ENCODE results near the gene UBE3A.

Gene UBE3A

DNA sequence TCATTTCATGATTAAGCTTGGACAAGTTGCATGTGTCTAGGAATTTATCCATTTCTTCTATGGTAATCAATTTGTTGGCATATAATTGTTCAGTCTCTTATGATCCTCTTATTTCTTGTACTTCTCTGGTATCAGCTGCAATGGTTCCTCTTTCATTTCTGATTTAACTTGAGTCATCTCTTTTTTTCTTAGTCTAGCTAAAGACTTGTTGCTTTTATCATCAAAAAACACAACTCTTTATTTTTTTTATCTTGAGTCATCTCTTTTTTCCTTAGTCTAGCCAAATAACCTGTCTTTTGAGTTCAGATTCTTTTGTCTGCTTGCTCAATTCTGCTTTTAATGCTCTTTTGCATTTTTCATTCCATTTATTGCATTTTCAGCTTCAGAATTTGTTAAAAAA is 37.3 kb downstream of the UBE3A start:
- DNase-seq, result no peak

DNA sequence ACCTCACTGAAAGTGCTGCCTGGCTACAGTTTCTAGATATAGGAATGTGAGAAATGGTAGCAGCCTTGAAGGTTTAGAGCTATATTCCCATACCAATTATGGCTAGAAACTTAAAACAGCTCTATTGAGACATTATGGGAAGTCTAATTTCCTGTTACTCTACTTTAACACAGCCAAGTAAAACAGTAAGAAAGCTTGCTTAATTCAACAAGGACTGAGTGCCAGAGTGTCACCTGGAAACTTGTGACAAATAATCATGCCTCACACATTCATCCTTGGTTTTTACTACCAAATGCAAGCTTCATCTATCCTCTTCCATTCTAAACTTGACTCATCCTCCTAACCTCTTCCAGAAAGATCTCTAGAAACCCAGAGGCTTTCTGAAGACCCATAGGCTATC is 41.7 kb downstream of the UBE3A start:
- DNase-seq, result no peak

DNA sequence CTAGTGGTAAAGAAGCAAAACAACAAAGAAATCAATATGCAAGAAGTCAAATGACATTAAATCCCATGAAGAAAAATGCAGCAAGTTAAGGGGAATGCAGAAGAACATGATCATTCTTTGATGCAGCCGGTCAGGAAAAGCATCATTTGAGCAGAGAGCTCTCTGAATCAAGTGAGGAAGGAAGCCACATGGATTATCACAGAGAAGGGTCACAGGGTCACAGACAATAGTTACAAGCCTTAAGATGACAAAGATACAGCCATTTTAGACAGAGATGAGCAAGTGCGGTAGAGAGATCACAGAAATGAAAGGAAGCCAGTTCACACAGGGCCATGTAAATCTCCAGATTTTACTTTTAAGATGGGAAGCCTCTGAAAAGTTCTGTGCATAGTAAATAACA is 43.9 kb downstream of the UBE3A start:
- no peak for DNase-seq

DNA sequence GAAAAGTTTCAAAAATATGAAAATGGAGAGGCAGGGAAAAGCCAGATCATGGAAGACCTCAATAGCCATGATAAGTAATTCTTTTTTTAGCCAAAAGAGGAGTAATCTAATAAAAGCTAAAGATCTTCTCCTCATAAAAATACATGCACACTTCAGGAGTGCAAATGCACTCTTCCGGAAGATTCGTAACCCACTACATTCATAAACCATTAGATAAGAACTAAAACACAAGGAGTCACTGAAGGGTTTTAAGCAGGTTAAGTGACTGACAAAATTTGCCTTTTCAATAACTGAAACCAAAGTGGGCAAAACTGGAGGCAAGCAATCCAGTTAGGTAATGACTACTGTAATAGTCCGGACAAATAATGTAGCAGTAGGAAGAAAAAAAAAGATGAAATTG is 46.0 kb downstream of the UBE3A start:
- DNase-seq, result no peak

GRCh38 chr15:25391971-25392721 is 46.7 kb downstream of the UBE3A start:
- DNase-seq, result no peak

DNA sequence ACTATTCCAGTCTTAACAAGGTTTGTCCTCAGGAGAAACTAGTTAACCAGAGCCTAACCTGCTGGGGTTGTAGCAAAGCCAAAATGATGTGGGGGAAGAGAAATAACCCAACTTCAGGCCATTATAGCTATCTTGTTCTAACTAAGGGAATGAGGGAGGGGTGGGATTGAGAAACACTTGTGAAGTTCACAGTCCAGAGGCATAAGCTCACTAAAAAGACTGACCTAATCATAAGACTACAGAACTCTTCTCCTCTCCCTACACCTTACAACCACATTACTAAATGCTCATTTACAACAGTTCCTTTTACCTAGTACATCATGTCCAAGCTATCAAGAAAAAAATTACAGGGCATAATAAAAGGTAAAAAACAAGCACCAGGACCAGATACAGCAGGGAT is 52.8 kb downstream of the UBE3A start:
- DNase-seq, result no peak

GRCh38 chr15:25381579-25381978 is 57.2 kb downstream of the UBE3A start:
- DNase-seq, result no peak

GRCh38 chr15:25378501-25378901 is 60.3 kb downstream of the UBE3A start:
- no peak for DNase-seq

- no peak for DNase-seq
Observed at GRCh38 chr15:25375557-25375956, 63.3 kb downstream of the UBE3A start.

DNA sequence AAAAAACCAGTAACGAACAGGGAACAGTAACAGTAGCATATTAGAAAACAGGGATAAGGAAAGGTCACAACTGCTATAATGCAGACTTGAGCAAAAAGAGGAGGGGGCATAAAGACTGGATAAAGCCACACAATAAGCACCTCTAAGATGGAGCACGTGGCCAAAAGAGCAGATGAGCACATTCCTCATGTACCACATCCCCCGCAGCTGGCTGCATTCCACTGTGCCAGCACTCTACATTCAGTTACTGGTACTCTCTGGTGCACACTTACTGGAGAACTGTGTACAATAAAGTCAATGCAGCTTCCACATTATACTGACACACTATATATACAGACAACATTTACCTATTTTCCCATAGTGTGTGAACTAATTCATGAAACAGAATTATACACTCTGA is 64.7 kb downstream of the UBE3A start:
- DNase-seq, result no peak

DNA sequence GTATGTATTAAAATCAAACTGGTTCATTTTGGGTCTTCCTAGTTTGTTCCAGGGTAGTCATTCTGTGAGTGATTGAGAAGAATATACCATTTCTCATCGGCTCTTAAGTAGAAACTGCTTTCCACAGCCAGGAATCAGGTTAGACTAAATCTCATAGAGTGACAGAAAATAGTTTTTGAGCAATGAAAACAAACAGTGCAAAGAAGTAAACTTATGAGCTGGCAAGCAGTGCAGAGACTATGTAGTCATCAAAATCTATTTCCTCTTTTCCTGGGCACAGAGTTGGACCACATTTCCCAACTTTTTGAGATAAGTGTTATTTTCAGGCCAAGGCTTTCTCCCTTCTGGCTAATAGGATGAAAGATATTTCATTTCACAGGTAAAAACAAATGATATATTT is 66.5 kb downstream of the UBE3A start:
- no peak for DNase-seq

- DNase-seq, result no peak
Observed at GRCh38 chr15:25368850-25369249, 70.0 kb downstream of the UBE3A start.

GRCh38 chr15:25366058-25366457 is 72.8 kb downstream of the UBE3A start:
- DNase-seq, result no peak

- DNase-seq, result no peak
Observed at GRCh38 chr15:25362545-25362944, 76.3 kb downstream of the UBE3A start.

- DNase-seq, result no peak
Observed at GRCh38 chr15:25347707-25348106, 91.1 kb downstream of the UBE3A start.

GRCh38 chr15:25346371-25346770 is 92.5 kb downstream of the UBE3A start:
- no peak for DNase-seq

DNA sequence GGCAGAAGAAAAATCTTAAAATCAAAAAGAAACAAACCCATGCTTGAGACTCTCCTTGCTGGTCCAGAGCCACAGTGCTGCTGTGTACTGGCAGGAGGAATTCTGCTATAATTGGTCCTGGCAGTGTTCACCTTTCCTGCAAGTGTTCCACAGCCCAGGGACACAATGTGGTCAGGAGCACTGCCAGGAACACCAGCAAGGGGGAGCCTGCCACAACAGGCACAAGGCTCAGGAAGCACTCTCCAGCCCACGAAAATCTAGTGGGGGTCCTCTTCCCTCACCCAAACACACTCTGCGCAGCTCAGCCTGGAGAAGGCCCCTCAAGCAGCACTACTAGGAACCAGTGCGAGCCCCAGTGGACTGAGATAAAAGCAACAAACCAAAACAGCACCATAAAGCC is 92.9 kb downstream of the UBE3A start:
- no peak for DNase-seq

DNA sequence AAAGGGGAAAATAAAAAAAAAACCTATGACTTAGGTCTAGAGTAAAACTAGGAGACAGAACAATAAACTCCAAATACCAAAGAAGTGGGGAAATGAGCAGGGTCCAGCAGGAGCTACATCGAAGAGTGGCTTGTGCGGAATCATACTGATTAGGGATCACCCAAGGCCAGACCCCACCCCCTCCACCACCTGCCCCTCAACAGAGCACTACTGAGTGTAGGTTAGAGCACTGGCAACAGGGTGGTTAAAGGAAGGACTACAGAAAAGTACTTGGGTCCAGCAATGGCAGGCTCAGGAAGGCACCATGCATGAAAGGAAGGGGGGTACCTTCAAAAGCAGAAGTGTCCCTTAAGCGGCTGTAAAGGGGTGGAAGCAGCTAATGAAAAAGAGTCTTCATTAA is 96.2 kb downstream of the UBE3A start:
- no peak for DNase-seq

DNA sequence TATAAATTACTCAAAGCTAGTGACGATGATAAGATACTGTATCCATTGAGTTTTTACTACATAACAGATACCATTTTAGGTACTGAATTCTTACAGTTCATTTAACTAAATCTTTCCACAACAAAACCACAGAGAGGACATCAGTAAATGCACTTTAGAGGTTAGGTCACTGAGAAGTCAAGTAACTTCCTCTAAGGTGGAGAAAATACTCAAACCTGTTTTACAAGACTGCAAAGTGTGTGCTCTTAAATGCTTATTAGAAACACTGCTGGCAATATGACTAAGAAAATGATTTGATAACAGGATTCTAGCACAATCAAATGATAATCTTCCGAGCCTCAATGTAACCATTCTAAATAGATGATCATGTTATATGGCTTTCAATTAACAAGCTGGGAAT is 99.4 kb downstream of the UBE3A start:
- DNase-seq, result no peak

- no peak for DNase-seq
Observed at GRCh38 chr15:25335279-25335678, 103.5 kb downstream of the UBE3A start.

- no peak for DNase-seq
Observed at GRCh38 chr15:25333049-25333448, 105.8 kb downstream of the UBE3A start.

DNA sequence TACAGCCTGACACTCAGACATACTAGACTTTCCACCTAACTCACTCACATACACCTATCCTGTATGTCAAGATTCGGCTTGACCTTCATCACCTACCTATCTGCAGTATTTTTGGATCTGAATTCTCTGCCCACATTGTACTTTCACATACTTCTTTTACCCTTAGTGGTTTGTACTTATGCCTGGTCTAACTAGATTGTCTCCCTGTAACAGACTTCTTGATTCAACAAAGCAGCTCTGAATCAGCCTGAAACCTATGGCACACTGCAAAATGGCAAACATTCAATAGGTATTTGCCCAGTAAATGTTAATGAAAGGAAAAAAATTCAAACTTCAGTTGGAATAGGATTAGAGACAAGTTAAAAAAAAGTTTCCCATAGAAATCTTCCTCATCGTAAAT is 106.5 kb downstream of the UBE3A start:
- no peak for DNase-seq

DNA sequence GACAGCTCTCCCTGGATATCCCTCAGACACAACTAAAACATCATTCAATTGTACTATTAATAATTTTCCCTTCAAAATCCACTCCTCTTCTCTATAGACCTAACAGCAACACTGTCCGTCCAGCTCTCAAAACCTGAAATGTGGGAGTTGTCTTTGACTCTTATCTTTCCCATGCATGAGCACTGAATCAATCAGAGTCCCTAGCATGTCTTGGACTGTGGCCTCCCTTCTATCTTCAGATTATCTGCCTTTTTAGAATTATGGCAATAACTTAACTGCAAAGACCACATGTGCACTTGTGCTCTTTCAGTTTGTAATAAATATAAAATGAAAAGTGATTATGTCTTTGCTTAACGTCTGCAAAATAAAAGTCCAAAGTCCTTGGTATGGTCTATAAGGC is 107.0 kb downstream of the UBE3A start:
- no peak for DNase-seq

DNA sequence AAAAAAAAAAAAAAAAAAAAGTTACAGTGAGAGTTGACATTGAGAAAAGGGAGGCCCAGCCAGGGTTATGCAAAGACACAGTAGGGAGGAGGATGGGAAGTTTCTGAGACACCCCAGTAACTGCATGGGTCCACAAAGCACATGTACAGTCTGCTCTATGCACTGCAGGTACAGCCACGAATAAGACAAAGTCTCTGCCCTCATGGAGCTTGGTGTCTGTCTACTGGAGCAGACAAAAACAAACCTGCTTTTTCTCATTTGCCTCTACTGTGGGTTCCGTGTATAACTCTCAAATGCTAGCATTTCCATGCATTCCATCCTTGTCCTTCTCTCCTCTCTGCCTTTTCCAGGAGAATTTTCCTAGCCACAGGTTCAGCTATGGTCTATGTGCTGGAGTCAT is 107.4 kb downstream of the UBE3A start:
- DNase-seq, result no peak

GRCh38 chr15:25329696-25330095 is 109.1 kb downstream of the UBE3A start:
- no peak for DNase-seq

DNA sequence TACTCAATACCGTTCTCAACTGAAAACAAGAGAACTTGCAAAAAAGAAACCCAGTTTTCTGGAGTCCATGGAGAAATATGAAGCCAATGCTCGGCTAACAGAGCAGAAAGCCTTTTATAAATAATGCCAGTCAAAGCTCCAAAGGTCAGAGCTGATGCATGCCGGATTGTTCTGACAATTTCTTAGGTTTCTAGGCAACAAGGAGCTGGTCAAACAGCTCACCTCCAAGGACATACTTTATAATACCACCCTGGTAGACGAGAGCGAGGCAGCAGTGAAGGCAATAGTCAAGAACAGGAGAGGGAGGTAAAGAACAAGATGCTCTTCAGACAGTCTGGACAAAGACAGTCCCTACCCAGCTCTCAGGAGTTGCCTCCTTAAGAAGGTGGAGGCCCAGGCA is 111.1 kb downstream of the UBE3A start:
- DNase-seq, result no peak

Data from CD4-positive, alpha-beta T cell treated with Interleukin-4 for 4 hours (primary cell).